GM23338 (cell line): ENCODE results near the gene ARMH4. TPM values are rescaled to one million over a fixed set of nuclear protein-coding genes. Genes with fewer than 3 reads are reported as not detected.

Experiments
- ATAC-seq: fragments of 200-7000 bp; cut with Tn5 transposase; 3 replicates; pipeline ENCODE4 v1.9.1; 2020
- DNase-seq: peaks from one replicate; pipeline ENCODE4 v3.0.0-alpha.2; 2015; ENCODE audit warnings: low spot score
- H2AFZ ChIP-seq: fragments of 200-600 bp; sonication (generic); 2 replicates; pipeline ENCODE4 v1.8.0; 2016; ENCODE audit warnings: antibody characterized with exemption, mild to moderate bottlenecking, moderate library complexity
- H3F3A ChIP-seq: fragments of 200-600 bp; sonication (generic); replicated peaks from 2 replicates; pipeline ENCODE4 v1.8.0; 2017; ENCODE audit warnings: antibody characterized with exemption, mixed run types, low read depth
- H3K27ac ChIP-seq: fragments of 200-600 bp; sonication (generic); 2 replicates; pipeline ENCODE4 v1.6.1; 2016; ENCODE audit warnings: low read depth
- H3K27me3 ChIP-seq: fragments of 200-600 bp; sonication (generic); 2 replicates; pipeline ENCODE4 v1.8.0; 2016; ENCODE audit warnings: mild to moderate bottlenecking, mixed run types, moderate library complexity; ENCODE audit not compliant: insufficient read depth
- H3K36me3 ChIP-seq: fragments of 200-600 bp; sonication (generic); 2 replicates; pipeline ENCODE4 v1.8.0; 2016; ENCODE audit warnings: mild to moderate bottlenecking; ENCODE audit not compliant: insufficient read depth
- H3K4me1 ChIP-seq: fragments of 200-600 bp; sonication (generic); 2 replicates; pipeline ENCODE4 v1.8.0; 2016; ENCODE audit warnings: mild to moderate bottlenecking, moderate library complexity; ENCODE audit not compliant: insufficient read depth
- H3K4me2 ChIP-seq: fragments of 200-600 bp; sonication (generic); 2 replicates; pipeline ENCODE4 v1.7.1; 2017; ENCODE audit warnings: mixed run types
- H3K4me3 ChIP-seq: fragments of 200-600 bp; sonication (generic); 2 replicates; pipeline ENCODE4 v1.6.1; 2016; ENCODE audit warnings: mixed run types
- H3K79me2 ChIP-seq: fragments of 200-600 bp; sonication (generic); replicated peaks from 2 replicates; pipeline ENCODE4 v1.8.0; 2017; ENCODE audit warnings: mild to moderate bottlenecking; ENCODE audit not compliant: insufficient read depth
- H3K9me2 ChIP-seq: fragments of 200-600 bp; sonication (generic); 2 replicates; pipeline ENCODE4 v1.8.0; 2017; ENCODE audit not compliant: insufficient read depth
- H4K20me1 ChIP-seq: fragments of 200-600 bp; sonication (generic); replicated peaks from 2 replicates; pipeline ENCODE4 v1.8.0; 2017; ENCODE audit warnings: mild to moderate bottlenecking; ENCODE audit not compliant: insufficient read depth
- H3K27ac Mint-ChIP-seq: 2 replicates; pipeline ENCODE4 v1.8.0; 2020; ENCODE audit warnings: inconsistent platforms, mild to moderate bottlenecking, moderate library complexity, mixed read lengths
- H3K27me3 Mint-ChIP-seq: 3 replicates; pipeline ENCODE4 v1.8.0; 2022; ENCODE audit warnings: low read depth, mild to moderate bottlenecking, moderate library complexity, mixed read lengths, inconsistent platforms; ENCODE audit not compliant: insufficient read depth, poor library complexity
- H3K36me3 Mint-ChIP-seq: 3 replicates; pipeline ENCODE4 v1.8.0; 2021; ENCODE audit warnings: low read depth, mild to moderate bottlenecking, inconsistent platforms, moderate library complexity, mixed read lengths
- H3K4me1 Mint-ChIP-seq: 3 replicates; pipeline ENCODE4 v1.8.0; 2020; ENCODE audit warnings: mild to moderate bottlenecking, inconsistent platforms, mixed read lengths
- H3K4me3 Mint-ChIP-seq: 3 replicates; pipeline ENCODE4 v1.8.0; 2021; ENCODE audit warnings: moderate library complexity, mild to moderate bottlenecking, inconsistent platforms, mixed read lengths
- H3K9me3 Mint-ChIP-seq: 3 replicates; pipeline ENCODE4 v1.8.0; 2020; ENCODE audit warnings: moderate library complexity, mild to moderate bottlenecking, inconsistent platforms, mixed read lengths
- CREB1 ChIP-seq: fragments of 250-450 bp; sonication (Bioruptor Pico); IDR thresholded peaks from 2 replicates; pipeline ENCODE4 v1.5.0; 2020; ENCODE audit warnings: low read depth, mild to moderate bottlenecking, moderate library complexity
- CTCF ChIP-seq, 2 experiments: fragments of 200-600 bp in 1 of 2; sonication (generic) in 1 of 2; conservative IDR thresholded peaks; 2 replicates each; pipeline versions ENCODE4 v1.5.1 to v1.6.1; 2016 to 2017; ENCODE audit warnings: antibody characterized with exemption in 2 of 2, low read depth in 2 of 2, mild to moderate bottlenecking in 2 of 2, moderate library complexity in 1 of 2
- EZH2 ChIP-seq: fragments of 200-600 bp; sonication (generic); IDR thresholded peaks from one replicate; pipeline ENCODE4 v1.8.0; 2017; ENCODE audit warnings: antibody characterized with exemption, mild to moderate bottlenecking, low read depth; ENCODE audit not compliant: unreplicated experiment
- EZH2phosphoT487 ChIP-seq: fragments of 200-600 bp; sonication (generic); IDR thresholded peaks from one replicate; pipeline ENCODE4 v1.8.1; 2018; ENCODE audit warnings: antibody characterized with exemption; ENCODE audit not compliant: unreplicated experiment
- JUNB ChIP-seq: IDR thresholded peaks from one replicate; pipeline ENCODE4 v1.6.1; 2016; ENCODE audit warnings: antibody characterized with exemption; ENCODE audit not compliant: unreplicated experiment
- NANOG ChIP-seq: IDR thresholded peaks from 2 replicates; pipeline ENCODE4 v1.6.1; 2016; ENCODE audit warnings: antibody characterized with exemption, borderline replicate concordance
- POLR2AphosphoS5 ChIP-seq: IDR thresholded peaks from 2 replicates; pipeline ENCODE4 v1.6.1; 2016; ENCODE audit warnings: antibody characterized with exemption, low read depth
- REST ChIP-seq: IDR thresholded peaks from one replicate; pipeline ENCODE4 v1.6.1; 2018; ENCODE audit warnings: antibody characterized with exemption; ENCODE audit not compliant: unreplicated experiment
- STAT1 ChIP-seq: IDR thresholded peaks from one replicate; pipeline ENCODE4 v1.6.1; 2016; ENCODE audit warnings: antibody characterized with exemption; ENCODE audit not compliant: unreplicated experiment
- ZNF114 ChIP-seq: fragments of 250-450 bp; sonication (Bioruptor Pico); IDR thresholded peaks from 2 replicates; pipeline ENCODE4 v1.5.0; 2020; ENCODE audit warnings: mild to moderate bottlenecking, moderate library complexity
- ZNF331 ChIP-seq: fragments of 250-450 bp; sonication (Bioruptor Pico); IDR thresholded peaks from 2 replicates; pipeline ENCODE4 v1.5.0; 2020; ENCODE audit warnings: low read depth, mild to moderate bottlenecking, moderate library complexity
- ZNF462 ChIP-seq: fragments of 250-450 bp; sonication (Bioruptor Pico); IDR thresholded peaks from 2 replicates; pipeline ENCODE4 v1.5.0; 2020; ENCODE audit warnings: mild to moderate bottlenecking, moderate library complexity
- polyA plus RNA-seq: library from polyadenylated mRNA; unstranded; fragments of >200 nt; fragmentation: Nextera tagmentation; extraction: Ambion mirVana; gene quantifications from 2 replicates; pipeline ENCODE4 v1.2.1, GENCODE V29; 2016
- total RNA-seq: library from RNA; depleted of rRNA; stranded (reverse); fragments of >200 nt; shearing (Covaris generic); gene quantifications from 2 replicates; pipeline ENCODE4 v1.2.3, GENCODE V29; 2014
- TF ChIP-seq, protein P1 (sequence below): IDR thresholded peaks from 2 replicates; pipeline ENCODE4 v1.6.1; 2016; ENCODE audit warnings: antibody characterized with exemption

ARMH4 gene
- total and polyA plus RNA-seq, 2 experiments from 2014 or later: 15.5 to 20.2 TPM

- Mint-ChIP-seq H3K4me3 (no peak overlapping the region), H3K4me1 (peaks cover 25% of the 10 kb centered on the region), H3K27me3 (no peaks in the 10 kb centered on the region), H3K9me3 (no peaks in the 10 kb centered on the region; the same call in 2 of the 3 replicates), H3K27ac (peak overlapping the region; percentile 78), H3K36me3 (no peaks in the 10 kb centered on the region)
- TF ChIP-seq, protein P1, sequence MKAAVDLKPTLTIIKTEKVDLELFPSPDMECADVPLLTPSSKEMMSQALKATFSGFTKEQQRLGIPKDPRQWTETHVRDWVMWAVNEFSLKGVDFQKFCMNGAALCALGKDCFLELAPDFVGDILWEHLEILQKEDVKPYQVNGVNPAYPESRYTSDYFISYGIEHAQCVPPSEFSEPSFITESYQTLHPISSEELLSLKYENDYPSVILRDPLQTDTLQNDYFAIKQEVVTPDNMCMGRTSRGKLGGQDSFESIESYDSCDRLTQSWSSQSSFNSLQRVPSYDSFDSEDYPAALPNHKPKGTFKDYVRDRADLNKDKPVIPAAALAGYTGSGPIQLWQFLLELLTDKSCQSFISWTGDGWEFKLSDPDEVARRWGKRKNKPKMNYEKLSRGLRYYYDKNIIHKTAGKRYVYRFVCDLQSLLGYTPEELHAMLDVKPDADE: no peak
- no peak for TF ChIP-seq STAT1
- TF ChIP-seq EZH2: no peak
- no peak for TF ChIP-seq ZNF114
- TF ChIP-seq CTCF (conservative IDR thresholded peaks at IDR 0.05; ENCODE audit: low read depth in 2 of 2): no peak
- no peak for TF ChIP-seq EZH2phosphoT487
- TF ChIP-seq ZNF331 (CRISPR knock-in tag): no peak
- TF ChIP-seq REST: no peak
- TF ChIP-seq NANOG: no peak
- no peak for TF ChIP-seq POLR2AphosphoS5
- TF ChIP-seq CREB1 (CRISPR knock-in tag): no peak
- TF ChIP-seq ZNF462: no peak
- no peak for TF ChIP-seq JUNB
- H3K27ac ChIP-seq: no peak overlapping the region
- no peak for ATAC-seq
- peaks cover 14% of the 10 kb centered on the region; the same call in 1 of the 2 replicates for H3K4me1 ChIP-seq
- no peak overlapping the region for H3K4me2 ChIP-seq
- H3K27me3 ChIP-seq: no peaks in the 10 kb centered on the region
- no peaks in the 10 kb centered on the region for H3K79me2 ChIP-seq
- H4K20me1 ChIP-seq: no peaks in the 10 kb centered on the region
- H3K4me3 ChIP-seq: no peak overlapping the region
- H3K36me3 ChIP-seq: no peaks in the 10 kb centered on the region
- no peak for DNase-seq
- H2AFZ ChIP-seq: 0 out of 2 replicates have a peak overlapping the region, but pooled peaks have one; percentile 12
- no peaks in the 10 kb centered on the region for H3F3A ChIP-seq
- peaks cover under 1% of the 10 kb centered on the region; the same call in 1 of the 2 replicates for H3K9me2 ChIP-seq
These were observed 70.0 kb downstream of the ARMH4 start for GRCh38 chr14:58082011-58082410.
